NOMO-1 treated with dmso at 0.1 percent for 144 hours (cell line): ENCODE data around the gene STOML2.

Experiments
- DNase-seq: peaks from one replicate; lab custom pipeline; 2025; ENCODE audit not compliant: unreplicated experiment; lab: John Stamatoyannopoulos, UW

The STOML2 gene

GRCh38 chr9:35072461-35073278 lies 30.3 kb downstream of the STOML2 start, which contains the start of gene VCP:
VCP (minus strand) TSS chr9:35072625; CDS start chr9:35072353, 272 bp downstream.
- peak; percentile 100 for DNase-seq

- peak; percentile 81 for DNase-seq
Observed at GRCh38 chr9:35071814-35072460, 31.0 kb downstream of the STOML2 start.

GRCh38 chr9:35070823-35071813 lies 31.8 kb downstream of the STOML2 start:
- no peak for DNase-seq

- no peak for DNase-seq
Observed at GRCh38 chr9:35069020-35069419, 33.9 kb downstream of the STOML2 start.

GRCh38 chr9:35067056-35067455 lies 35.9 kb downstream of the STOML2 start:
- no peak for DNase-seq

- DNase-seq, result no peak
Observed at GRCh38 chr9:35060548-35061207, 42.3 kb downstream of the STOML2 start.

GRCh38 chr9:35059438-35059837 lies 43.5 kb downstream of the STOML2 start:
- no peak for DNase-seq

GRCh38 chr9:35057271-35057620 lies 45.7 kb downstream of the STOML2 start:
- DNase-seq, result no peak

GRCh38 chr9:35056571-35057270 lies 46.2 kb downstream of the STOML2 start:
- DNase-seq, result no peak

GRCh38 chr9:35054871-35055644 lies 47.9 kb downstream of the STOML2 start:
- no peak for DNase-seq

GRCh38 chr9:35054185-35054835 lies 48.6 kb downstream of the STOML2 start:
- no peak for DNase-seq

GRCh38 chr9:35051069-35051967 lies 51.6 kb downstream of the STOML2 start:
- DNase-seq, result no peak
